DMS 273 treated with DMSO at 0.1 percent for 48 hours (cell line): ENCODE measurements around the gene DCLRE1A.
"Not testable (repeated sequence)": the region's sequence is repeated elsewhere in the genome, so short reads cannot be mapped to it uniquely, and the experiment has no call there.

ENCODE experiments used
- DNase-seq: peaks from one replicate; lab custom pipeline; 2025; lab: John Stamatoyannopoulos, UW

DCLRE1A gene

DNA sequence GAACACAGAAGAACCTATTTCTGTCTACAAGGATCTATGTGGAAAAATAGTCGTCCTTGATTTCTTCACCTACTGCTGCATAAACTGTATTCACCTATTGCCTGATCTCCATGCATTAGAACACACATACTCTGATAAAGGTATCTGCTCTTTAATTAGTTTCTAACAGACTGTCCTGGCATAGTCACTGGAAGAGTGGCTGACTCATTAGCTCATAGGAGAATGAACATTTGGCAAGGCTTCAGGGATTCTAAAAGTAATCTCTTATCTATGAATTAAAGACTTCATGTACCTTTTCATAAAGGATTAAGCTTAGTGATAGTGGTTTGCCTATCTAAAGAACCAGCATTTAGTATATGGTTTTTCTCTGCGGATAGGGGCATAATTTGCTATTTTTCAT lies 4.7 kb upstream of the DCLRE1A start:
- no peak for DNase-seq

DNA sequence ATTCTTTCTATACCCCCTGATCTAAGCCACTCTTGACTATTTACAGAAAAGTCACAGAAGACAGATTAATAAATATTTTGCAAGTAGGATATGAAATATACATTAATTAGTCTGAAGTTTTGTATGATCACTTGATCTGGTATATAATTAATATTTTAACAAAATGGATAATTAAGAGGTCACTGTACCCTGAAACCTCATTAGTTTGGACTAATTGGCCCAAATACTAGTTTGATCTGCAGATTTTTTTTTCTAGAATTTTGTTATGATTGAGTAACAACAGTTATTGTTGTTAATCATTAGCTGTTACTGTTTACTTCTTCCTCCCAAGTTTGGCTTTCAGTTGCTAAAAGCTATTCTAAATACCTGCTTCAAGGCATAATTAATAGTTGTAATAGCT lies 3.3 kb upstream of the DCLRE1A start:
- no peak for DNase-seq

DNA sequence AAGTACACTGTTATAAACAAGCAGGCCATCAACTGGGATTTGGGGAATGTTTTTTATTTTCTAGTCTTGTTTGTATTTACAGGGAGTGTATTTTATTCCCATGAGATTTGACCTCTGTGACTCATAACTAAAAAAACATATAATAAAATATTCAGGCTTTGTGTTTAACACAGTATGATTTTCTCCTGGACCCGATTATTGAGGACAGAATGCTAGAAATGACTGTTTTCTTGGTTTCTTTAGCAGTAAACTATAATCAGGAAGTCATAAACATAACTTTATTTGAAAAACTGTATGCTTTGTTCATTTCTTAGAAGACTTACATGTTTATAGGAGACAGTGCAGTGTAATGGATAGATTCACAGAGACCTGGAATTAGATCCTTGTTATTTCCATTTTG lies 2.7 kb upstream of the DCLRE1A start:
- no peak for DNase-seq

DNA sequence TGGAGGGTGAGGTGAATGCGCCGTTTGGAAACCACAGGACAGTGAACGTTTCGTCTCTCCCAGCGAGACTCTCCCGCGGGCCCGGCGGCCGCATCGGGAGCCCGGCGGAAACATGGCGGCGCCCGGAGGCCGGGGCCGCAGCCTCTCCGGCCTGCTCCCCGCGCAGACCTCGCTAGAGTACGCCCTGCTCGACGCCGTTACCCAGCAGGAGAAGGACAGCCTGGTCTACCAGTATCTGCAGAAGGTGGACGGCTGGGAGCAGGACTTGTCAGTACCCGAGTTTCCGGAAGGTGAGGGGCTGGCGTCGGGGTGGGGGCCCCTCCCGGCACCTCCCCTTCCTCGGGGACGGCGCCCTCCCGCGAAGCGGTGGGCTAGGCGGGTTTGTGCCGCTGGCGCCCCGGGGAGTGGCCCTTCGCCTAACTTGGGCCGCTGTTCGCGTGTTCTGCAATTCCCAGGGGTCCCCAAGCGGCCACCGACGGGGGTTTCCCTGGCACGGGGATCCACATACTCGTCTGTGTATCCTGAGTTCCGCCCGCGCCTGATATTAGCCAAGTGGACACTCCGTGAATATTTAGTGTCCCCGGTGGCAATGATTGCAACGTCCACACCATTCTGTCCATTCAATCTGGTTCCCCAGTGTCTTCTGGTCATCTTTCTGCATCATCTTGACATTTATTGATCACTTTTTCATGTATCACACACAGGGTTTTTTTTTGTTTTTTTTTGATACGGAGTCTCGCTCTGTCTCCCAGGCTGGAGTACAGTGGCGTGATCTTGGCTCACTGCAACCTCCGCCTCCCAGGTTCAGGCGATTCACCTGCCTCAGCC lies 1.1 kb upstream of the DCLRE1A start:
- peak; percentile 38 for DNase-seq

DNA sequence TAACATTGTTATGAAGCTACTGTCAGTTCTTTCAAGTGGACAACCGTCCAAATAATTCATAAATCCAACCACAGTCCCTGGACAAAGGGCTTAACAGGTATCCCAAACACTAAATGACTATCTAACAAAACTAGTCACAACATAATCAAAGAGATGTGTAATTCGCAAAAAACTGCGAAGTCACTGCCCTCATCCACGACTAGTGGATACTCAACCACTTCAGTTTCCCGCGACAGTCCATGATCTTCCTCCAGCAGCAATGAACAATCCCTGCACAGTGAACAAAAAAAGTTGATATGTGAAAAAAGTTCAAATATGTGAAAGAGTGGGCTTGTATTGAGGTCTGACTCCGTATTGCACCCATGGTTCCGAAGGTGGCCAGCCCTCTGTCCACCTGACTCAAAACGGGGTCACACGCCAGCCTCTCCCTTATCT lies 287 bp downstream of the DCLRE1A start:
- no peak for DNase-seq

DNA sequence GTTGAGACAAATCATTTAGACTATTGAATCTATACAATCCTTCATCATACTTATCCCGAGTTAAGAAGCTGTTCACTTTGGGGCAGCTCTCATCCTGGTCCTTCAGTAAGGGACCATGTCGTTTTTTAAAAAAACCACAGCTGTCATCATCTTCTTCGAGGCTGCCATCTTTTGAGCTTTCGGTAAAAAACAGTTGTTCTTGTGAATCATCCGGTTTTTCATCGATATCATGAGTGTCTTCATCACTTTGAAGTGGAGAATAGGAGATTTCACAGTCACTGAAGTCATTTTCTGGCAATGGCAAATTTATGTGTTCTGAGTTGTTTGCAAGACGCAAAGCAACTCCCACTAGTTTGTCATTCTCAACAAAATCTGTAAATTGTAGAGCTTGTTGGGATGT lies 3.9 kb downstream of the DCLRE1A start:
- no peak for DNase-seq

DNA sequence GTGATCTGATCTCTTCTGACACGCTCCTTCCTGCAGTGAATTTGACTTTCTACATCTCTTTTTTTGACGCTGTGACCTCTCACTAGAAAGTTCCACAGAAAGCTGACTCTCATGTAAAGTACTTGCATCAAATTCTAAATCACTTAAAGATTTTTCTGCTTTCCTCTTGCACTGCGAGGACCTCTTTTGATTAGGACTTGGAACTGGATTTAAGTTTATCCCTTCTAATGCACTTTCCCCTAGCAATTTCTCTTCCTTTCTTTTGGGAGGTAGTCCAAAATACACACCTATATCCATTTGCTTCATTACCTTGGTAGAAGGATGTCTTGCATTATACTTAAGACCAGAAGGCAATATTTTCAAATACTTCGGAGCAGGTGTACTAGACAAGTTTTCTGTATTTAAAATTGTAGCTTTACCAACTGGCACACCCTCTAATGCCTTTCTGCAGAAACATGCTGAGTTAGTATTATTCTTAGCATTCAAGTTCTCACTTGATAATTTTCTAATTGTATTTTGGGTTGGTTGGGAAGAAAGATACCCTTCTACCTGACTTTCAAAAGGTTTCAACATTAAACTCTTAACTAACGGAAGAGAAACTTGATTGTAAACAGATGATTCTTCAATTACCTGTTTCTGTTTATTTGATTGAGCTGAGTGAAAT lies 4.6 kb downstream of the DCLRE1A start:
- no peak for DNase-seq

DNA sequence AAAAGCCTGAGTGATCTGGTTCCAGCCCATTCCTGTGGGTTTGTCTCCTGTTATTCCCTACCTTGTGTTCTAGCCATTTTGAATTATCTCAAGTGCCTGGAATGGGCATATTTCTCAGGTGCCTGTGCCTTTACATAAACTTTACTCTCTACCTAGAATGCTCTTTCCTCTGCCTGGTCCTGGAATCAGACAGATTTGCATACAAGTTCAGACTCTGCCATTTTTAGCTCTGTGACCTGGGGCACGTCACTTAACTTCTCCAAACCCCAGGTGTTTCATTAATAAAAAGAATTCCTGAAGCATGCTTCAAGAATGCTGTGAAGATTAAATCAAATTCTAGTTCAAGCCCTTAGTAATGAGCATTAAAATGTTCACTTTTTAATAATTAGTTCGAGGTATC lies 7.8 kb downstream of the DCLRE1A start:
- DNase-seq, result no peak

DNA sequence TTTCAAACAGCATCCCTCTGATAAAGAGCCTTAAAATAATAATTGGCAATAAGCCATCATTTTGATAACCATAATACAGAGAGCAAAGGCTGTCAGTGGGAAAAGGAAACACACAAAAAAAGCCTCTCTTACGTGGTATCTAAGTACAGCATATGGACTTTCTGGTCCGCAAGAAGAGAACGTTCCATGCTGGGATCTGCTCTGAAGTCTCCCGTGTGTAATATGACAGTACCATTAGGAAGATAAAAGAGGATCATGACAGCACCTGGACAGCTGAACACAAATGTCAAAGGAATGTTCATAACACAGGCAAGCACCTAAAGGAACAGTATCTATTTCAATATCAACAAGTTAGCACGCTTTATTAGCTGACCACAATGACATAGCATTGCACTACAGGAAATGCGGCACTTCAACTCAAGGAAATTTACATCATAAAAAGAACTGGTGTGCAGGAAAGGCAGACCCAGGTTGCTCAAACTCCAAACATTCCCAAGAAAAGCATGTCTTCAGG lies 9.9 kb downstream of the DCLRE1A start:
- no peak for DNase-seq

DNA sequence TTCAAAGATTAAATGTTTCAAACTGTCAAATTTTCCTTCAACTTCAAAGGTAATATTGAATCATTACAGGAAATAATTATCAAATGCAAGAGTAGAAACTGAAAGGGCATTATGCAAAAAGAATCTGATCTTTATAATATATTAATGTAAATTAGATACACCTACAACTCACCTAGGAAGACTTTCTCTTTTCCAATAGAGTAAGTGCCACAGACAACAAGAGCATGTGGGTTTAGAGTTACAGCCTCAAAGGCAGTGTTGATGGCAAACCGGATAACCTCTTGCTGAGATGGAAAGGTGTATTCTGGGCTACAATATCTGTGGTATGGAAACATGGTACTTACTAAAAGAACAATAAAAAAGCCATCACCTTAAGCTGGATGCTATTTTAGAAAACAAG lies 11.7 kb downstream of the DCLRE1A start:
- DNase-seq, result no peak

DNA sequence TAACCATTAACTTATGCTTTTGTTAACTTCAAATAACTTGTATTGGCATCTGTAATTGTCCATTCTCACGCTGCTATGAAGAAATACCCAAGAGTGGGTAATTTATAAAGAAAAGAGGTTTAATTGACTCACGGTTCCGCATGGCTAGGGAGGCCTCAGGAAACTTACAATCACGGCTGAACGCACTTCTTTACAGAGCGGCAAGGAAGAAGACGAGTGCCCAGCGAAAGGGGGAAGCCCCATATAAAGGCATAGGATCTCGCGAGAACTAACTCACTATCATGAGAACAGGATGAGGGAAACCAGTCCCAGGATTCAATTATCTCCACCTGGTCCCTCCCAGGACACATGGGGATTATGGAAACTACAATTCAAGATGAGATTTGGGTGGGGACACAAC lies 25.3 kb downstream of the DCLRE1A start:
- DNase-seq, result not testable (repeated sequence)

DNA sequence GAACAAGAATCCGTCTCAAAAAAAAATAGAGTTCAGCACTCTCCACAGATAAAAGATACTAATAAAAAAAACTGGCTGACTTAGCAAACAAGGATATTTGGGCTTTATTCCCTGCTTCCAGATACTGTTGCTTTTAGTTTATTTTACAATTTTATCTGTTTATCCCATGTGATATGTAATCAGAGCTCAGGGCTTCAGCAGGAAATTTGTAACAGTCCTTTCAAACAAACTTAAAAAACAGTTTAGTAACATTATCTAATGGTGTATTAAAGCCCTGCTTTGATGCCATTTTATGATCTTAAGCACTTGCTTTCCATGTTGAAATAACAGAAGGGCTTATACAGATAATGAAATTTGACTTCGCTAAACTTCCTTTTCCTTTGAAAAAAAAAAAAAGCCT lies 28.1 kb downstream of the DCLRE1A start:
- no peak for DNase-seq

DNA sequence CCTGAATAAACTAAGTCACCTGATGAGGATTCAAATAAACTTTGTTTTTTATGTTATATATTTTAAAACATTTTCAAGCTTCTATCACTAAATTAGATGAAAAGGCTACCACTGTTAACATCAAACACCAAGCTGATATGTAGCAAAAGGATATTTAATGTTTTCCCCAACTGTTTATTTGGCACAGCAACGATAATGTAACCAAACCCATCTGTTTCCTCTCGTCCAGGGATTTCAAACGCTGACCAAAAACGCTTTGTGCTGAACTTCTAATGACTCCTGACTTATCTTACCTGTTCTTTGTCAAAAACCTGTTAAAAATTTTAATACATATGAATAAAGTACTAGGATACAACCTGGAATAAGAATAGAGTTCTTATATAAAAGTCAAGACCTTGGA lies 30.5 kb downstream of the DCLRE1A start:
- DNase-seq, result no peak

DNA sequence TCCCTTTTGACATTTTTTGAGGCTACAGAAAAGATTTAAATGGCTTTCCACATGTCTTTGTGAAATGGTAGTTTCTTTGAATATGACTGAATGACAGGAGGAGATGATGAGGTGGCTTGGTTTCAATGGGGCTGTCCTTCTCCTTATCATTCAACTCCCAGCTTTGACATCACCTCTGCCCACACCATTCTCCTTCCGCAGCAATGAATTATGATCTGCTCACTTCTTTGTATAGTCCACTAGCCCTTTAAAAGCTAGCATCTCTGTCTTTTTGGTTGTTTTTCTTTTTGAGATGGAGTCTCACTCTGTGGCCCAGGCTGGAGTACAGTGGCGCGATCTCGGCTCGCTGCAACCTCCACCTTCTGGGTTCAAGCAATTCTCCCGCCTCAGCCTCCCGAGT lies 31.7 kb downstream of the DCLRE1A start:
- no peak for DNase-seq

DNA sequence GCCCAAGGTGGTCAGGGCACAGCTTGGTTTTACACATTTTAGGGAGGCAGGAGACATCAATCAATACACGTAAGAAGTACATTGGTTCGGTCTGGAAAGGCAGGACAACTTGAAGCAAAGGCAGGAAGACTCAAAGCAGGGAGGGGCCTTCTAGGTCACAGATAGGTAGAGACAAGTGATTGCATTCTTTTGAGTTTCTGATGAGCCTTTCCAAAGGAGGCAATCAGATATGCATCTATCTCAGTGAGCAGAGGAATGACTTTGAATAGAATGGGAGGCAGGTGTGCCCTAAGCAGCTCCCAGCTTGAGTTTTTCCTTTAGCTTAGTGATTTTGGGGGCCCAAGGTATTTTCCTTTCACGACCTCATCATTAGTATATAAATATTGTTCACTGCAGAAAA lies 32.6 kb downstream of the DCLRE1A start:
- not testable (repeated sequence) for DNase-seq

DNA sequence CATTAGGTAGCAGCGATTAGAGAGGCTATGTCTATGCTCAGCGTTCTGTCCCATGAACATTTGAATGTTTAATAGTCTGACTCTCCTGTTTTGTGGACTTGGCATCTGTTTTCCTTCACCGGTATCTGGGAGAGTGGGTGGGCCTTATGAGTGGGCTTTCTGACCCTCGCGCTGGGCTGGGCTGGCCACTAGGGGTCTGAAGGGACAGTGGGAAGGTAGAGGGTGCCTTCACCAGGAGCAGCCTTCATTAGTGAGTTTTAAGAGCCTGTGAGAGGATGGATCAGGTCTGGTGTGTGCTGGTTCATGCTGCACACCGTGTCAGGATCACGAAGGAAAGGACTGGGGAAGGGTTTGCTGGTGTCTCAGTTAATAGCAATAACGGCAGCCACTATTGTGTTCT lies 33.4 kb downstream of the DCLRE1A start:
- DNase-seq, result no peak

DNA sequence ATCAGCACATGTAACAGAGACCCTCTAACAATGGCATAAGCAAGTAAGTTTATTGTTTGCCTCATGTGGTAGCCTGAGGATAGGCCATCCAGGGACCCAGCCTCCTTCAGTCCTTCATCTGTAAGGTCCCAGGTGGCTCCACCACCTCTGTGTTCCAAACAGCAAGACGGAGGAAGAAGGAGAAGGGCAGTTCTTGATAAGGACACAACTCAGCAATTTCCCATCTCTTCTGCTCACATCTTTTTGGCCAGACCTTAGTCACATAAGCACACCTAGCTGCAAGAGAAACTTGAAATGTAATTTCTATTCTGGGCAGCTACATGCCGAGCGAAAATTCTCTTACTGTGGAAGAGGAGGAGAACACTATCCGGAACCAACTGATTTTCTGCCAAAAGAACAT lies 33.9 kb downstream of the DCLRE1A start:
- DNase-seq, result no peak

DNA sequence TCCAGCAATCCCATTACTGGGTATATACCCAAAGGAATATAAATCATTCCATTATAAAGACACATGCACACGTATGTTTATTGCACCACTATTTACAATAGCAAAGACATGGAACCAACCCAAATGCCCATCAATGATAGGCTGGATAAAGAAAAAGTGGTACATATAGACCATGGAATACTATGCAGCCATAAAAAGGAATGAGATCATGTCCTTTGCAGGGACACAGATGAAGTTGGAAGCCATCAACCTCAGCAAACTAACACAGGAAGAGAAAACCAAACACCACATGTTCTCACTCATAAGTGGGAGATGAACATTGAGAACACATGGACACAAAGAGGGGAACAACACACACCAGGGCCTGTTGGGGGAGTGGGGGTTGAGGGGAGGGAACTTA lies 39.2 kb downstream of the DCLRE1A start:
- DNase-seq, result not testable (repeated sequence)

DNA sequence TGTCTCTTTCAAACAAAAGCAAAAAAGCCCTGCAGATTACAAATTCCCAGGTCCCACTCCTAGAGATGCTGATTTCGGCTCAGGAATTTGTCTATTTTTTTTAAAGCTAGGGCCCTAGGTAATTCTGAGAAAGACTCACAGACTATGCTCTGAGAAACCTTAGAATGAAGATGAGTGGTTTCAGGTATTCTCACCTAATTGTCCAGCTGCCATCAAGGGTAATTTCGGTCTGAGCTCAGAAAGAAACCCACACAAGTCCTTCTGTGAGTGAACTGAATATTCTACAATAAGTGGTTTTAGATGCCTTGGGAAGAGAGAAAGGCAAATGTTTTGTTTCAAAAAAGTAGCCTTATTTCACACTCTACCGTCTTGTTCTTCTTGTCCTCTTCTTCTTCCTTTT lies 45.7 kb downstream of the DCLRE1A start:
- DNase-seq, result no peak

DNA sequence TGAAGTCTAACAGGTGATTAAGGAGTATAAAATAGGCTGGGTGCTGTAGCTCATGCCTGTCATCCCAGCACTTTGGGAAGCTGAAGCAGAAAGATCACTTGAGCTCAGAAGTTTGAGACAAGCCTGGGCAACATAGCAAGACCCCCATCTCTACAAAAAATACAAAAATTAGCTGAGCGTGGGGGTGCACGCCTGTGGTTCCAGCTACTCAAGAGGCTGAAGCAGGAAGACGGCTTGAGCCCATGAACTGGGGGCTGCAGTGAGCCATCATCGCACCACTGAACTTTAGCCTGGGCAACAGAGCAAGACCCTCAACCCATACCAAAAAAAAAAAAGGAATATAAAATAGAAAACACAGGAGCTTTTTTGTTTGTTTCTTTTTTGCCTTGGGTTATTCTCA lies 47.4 kb downstream of the DCLRE1A start:
- no peak for DNase-seq

DNA sequence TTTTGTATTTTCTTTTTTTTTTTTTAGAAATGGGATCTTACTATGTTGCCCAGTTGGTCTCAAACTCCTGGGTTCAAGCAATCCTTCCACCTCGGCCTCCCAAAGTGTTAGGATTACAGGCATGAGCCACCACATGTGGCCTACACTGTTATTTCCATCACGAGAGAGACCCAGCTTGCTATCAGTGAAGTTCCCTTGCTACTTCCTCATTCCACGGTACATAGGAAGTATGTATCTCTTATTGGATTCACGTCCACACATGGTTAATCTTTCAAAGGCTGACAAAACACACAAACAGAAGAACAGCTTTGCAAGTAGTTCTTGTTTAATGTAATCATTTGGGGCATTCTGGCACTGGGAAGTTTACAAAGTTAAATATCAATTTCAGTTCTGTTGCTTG lies 50.9 kb downstream of the DCLRE1A start:
- DNase-seq, result no peak

DNA sequence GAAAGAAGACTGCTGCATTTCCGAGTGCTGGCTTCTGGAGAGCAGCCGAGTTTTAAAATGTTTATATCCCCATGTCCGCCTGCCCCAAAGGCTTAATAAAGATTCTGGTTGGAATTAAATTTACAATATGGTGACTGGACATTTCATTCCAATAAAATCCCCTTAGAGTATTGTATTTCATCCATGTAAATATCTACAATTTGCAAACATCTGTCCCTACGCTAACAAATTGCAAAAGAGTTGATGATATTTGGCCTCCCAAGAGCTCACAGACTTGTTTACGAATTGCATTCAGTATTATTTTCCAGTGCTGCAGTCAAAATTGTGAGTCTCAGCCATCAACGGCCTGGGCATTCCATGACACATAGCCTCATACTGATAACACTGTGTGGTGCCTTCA lies 52.3 kb downstream of the DCLRE1A start:
- DNase-seq, result no peak

DNA sequence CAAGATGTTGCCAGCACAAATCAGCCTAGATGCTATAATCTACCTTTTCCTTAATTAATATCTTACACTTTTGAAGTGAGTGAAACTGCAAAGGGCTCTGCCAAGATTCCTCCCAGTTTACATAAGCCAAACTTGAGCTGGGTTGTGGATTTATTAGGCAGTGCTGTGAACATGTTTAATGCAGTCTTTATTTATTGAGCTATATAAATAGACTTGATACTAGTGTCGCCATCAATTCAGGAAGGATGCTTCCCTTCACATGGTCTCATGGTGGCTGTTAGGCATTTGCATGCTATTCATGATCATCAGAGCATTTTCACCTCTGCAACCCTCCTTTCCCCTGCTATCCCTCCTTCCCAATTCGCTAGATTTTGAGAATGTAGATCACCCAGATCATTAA lies 62.2 kb downstream of the DCLRE1A start:
- no peak for DNase-seq
